HG02970 (cell line): ENCODE measurements around the gene CDH2.

Experiments
- ATAC-seq: cut with Tn5 transposase; IDR thresholded peaks from one replicate; pipeline ENCODE4 v1.9.1; 2021; ENCODE audit warnings: mild to moderate bottlenecking, moderate library complexity, moderate number of reproducible peaks; ENCODE audit not compliant: unreplicated experiment, low FRiP score

Gene CDH2

GRCh38 chr18:28048612-28049011 is 128.3 kb downstream of the CDH2 start:
- ATAC-seq, result no peak

- ATAC-seq, result no peak
These were observed 131.1 kb downstream of the CDH2 start for GRCh38 chr18:28045880-28046279.

- ATAC-seq, result no peak
These were observed 131.6 kb downstream of the CDH2 start for GRCh38 chr18:28045176-28045810.

GRCh38 chr18:28044036-28044435 is 132.9 kb downstream of the CDH2 start:
- ATAC-seq, result no peak

GRCh38 chr18:28043631-28044030 is 133.3 kb downstream of the CDH2 start:
- no peak for ATAC-seq

- ATAC-seq, result no peak
These were observed 135.6 kb downstream of the CDH2 start for GRCh38 chr18:28041366-28041765.

- ATAC-seq, result no peak
These were observed 136.2 kb downstream of the CDH2 start for GRCh38 chr18:28040716-28041115.

GRCh38 chr18:28040211-28040610 is 136.7 kb downstream of the CDH2 start:
- ATAC-seq, result no peak

GRCh38 chr18:28039691-28040090 is 137.2 kb downstream of the CDH2 start:
- no peak for ATAC-seq

- no peak for ATAC-seq
These were observed 137.9 kb downstream of the CDH2 start for GRCh38 chr18:28039078-28039477.

- ATAC-seq, result no peak
These were observed 140.4 kb downstream of the CDH2 start for GRCh38 chr18:28036488-28036887.

- no peak for ATAC-seq
These were observed 142.4 kb downstream of the CDH2 start for GRCh38 chr18:28034567-28034966.

GRCh38 chr18:28032177-28032576 is 144.8 kb downstream of the CDH2 start:
- ATAC-seq, result no peak

GRCh38 chr18:28030458-28030857 is 146.5 kb downstream of the CDH2 start:
- no peak for ATAC-seq

- ATAC-seq, result no peak
These were observed 149.2 kb downstream of the CDH2 start for GRCh38 chr18:28027755-28028154.

GRCh38 chr18:28019425-28020108 is 157.4 kb downstream of the CDH2 start:
- ATAC-seq, result no peak

GRCh38 chr18:28018351-28018750 is 158.6 kb downstream of the CDH2 start:
- no peak for ATAC-seq

- ATAC-seq, result no peak
These were observed 161.3 kb downstream of the CDH2 start for GRCh38 chr18:28015671-28016070.

- ATAC-seq, result no peak
These were observed 163.9 kb downstream of the CDH2 start for GRCh38 chr18:28013066-28013465.

- no peak for ATAC-seq
These were observed 164.6 kb downstream of the CDH2 start for GRCh38 chr18:28012336-28012735.

- ATAC-seq, result no peak
These were observed 167.3 kb downstream of the CDH2 start for GRCh38 chr18:28009589-28009988.

GRCh38 chr18:28007841-28008240 is 169.1 kb downstream of the CDH2 start:
- ATAC-seq, result no peak
